ENCODE results near the gene DAPK1.

DNA sequence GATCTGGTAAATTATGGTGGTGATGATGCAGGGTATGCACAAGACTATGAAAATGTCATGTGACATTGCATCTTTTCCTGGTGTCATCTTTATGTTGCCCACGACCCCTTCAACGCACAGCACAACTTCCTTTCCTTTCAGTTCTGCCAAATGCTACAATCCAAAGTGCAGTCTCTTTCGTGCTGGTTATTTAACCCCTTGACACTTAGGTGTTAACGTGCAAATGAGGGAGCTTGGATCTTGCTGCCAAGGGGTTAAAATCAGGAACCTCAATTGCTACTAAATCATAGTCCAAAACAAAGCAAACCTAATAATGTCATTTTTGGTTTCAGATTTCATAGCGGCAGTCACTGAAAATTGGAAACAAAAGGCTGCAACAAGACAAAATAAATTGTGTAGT lies 244.2 kb downstream of the DAPK1 start:
- TF ChIP-seq, protein P1, sequence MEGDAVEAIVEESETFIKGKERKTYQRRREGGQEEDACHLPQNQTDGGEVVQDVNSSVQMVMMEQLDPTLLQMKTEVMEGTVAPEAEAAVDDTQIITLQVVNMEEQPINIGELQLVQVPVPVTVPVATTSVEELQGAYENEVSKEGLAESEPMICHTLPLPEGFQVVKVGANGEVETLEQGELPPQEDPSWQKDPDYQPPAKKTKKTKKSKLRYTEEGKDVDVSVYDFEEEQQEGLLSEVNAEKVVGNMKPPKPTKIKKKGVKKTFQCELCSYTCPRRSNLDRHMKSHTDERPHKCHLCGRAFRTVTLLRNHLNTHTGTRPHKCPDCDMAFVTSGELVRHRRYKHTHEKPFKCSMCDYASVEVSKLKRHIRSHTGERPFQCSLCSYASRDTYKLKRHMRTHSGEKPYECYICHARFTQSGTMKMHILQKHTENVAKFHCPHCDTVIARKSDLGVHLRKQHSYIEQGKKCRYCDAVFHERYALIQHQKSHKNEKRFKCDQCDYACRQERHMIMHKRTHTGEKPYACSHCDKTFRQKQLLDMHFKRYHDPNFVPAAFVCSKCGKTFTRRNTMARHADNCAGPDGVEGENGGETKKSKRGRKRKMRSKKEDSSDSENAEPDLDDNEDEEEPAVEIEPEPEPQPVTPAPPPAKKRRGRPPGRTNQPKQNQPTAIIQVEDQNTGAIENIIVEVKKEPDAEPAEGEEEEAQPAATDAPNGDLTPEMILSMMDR (IDR thresholded peaks at IDR 0.05) = no peak
- TF ChIP-seq POLR2A (IDR thresholded peaks at IDR 0.05) = no peak
